Keratinocyte (primary cell): ENCODE results near the gene GALNT7.

Experiments used
- CTCF ChIP-seq, 3 experiments: IDR thresholded peaks in 1 of 3; conservative IDR thresholded peaks in 1 of 3; optimal IDR thresholded peaks in 1 of 3; 2 replicates in 2 of 3; 3 replicates in 1 of 3; pipeline versions ENCODE3 to v1.5.1; 2011; ENCODE audit warnings: low read length in 3 of 3, mild to moderate bottlenecking in 3 of 3, moderate library complexity in 2 of 3, control low read depth in 1 of 3, inconsistent platforms in 1 of 3; ENCODE audit not compliant: insufficient read depth in 2 of 3; ENCODE audit errors: extremely low read depth in 1 of 3
- EZH2 ChIP-seq: IDR thresholded peaks from one replicate; pipeline ENCODE4 v1.6.1; 2012; ENCODE audit warnings: inconsistent platforms, mild to moderate bottlenecking, low read length, moderate library complexity

- TF ChIP-seq CTCF (optimal IDR thresholded peaks at IDR 0.05 in 1 of 3, IDR thresholded peaks at IDR 0.05 in 1 of 3, conservative IDR thresholded peaks at IDR 0.05 in 1 of 3; ENCODE audit: extremely low read depth in 1 of 3, insufficient read depth in 2 of 3, low read length in 3 of 3) (no peak), EZH2 (no peak)
These were observed 90.3 kb downstream of the GALNT7 start for GRCh38 chr4:173258866-173259265.
